A549 (cell line): ENCODE measurements around the gene OTULINL. TPM values are rescaled to one million over a fixed set of nuclear protein-coding genes. Genes with fewer than 3 reads are reported as not detected.
A peak's percentile ranks its signal among the peaks of the same experiment; 100 is the strongest.

Experiments
- ATAC-seq, 2 experiments: fragments of 200-7000 bp in 1 of 2; fragments of >200 bp in 1 of 2; cut with Nextera tagmentation in 1 of 2; cut with Tn5 transposase in 1 of 2; 3 replicates each; pipeline versions ENCODE4 v1.8.0 to v1.9.1; 2018 to 2020; ENCODE audit warnings: mild to moderate bottlenecking in 1 of 2, moderate library complexity in 1 of 2
- CTCF ChIA-PET: fragments of 300-600 bp; sonication (Branson Sonifier 250); formaldehyde crosslinking; extraction: SDS; loops from one replicate; lab custom pipeline; 2021; ENCODE audit warnings: antibody characterized with exemption, inconsistent platforms; lab: Yijun Ruan, JAX
- POLR2A ChIA-PET: fragments of 350-600 bp; formaldehyde crosslinking; extraction: SDS; loops from one replicate; lab custom pipeline; 2021; ENCODE audit warnings: antibody characterized with exemption, inconsistent platforms; lab: Yijun Ruan, JAX
- DNase-seq, 2 experiments: peaks; one replicate each; pipeline versions ENCODE4 v3.0.0 to v3.0.0-alpha.2; 2011 to 2016; ENCODE audit warnings: low read depth in 1 of 2, low spot score in 1 of 2
- FAIRE-seq: peaks from 2 replicates; lab custom pipeline; 2011; peaks lifted over from hg19 to GRCh38; lab: Jason Lieb, UNC
- H3K27ac ChIP-seq, 2 experiments: fragments of >200 bp; sonication (Bioruptor Twin); formaldehyde crosslinking; 3 replicates each; pipeline ENCODE4 v1.5.1; 2016 to 2017
- H3K4me1 ChIP-seq: fragments of >200 bp; sonication (Bioruptor Twin); formaldehyde crosslinking; 3 replicates; pipeline ENCODE4 v1.6.1; 2016
- H3K4me2 ChIP-seq: fragments of >200 bp; sonication (Bioruptor Twin); formaldehyde crosslinking; 3 replicates; pipeline ENCODE4 v1.6.1; 2016
- H3K4me3 ChIP-seq: fragments of >200 bp; sonication (Bioruptor Twin); formaldehyde crosslinking; 3 replicates; pipeline ENCODE4 v1.5.1; 2016
- H3K9me3 ChIP-seq: fragments of >200 bp; sonication (Bioruptor Twin); formaldehyde crosslinking; 3 replicates; pipeline ENCODE4 v1.6.1; 2016
- BCL3 ChIP-seq: fragments of >200 bp; sonication (Bioruptor Twin); formaldehyde crosslinking; IDR thresholded peaks from 3 replicates; pipeline ENCODE4 v1.6.1; 2016
- CBX2 ChIP-seq: fragments of 200-600 bp; sonication (generic); IDR thresholded peaks from 2 replicates; pipeline ENCODE4 v1.6.1; 2016; ENCODE audit warnings: low read depth, mild to moderate bottlenecking, borderline replicate concordance
- CHD4 ChIP-seq: fragments of 200-600 bp; sonication (generic); IDR thresholded peaks from 2 replicates; pipeline ENCODE4 v1.6.1; 2016; ENCODE audit warnings: antibody characterized with exemption, mild to moderate bottlenecking, borderline replicate concordance
- EHF ChIP-seq: fragments of 250-450 bp; sonication (Bioruptor Pico); IDR thresholded peaks from 2 replicates; pipeline ENCODE4 v1.5.0; 2020; ENCODE audit warnings: mild to moderate bottlenecking
- EHMT2 ChIP-seq: fragments of 200-600 bp; sonication (generic); IDR thresholded peaks from 2 replicates; pipeline ENCODE4 v1.6.1; 2016; ENCODE audit warnings: antibody characterized with exemption, low read depth, mild to moderate bottlenecking, moderate library complexity
- FOSB ChIP-seq: fragments of 250-450 bp; sonication (Bioruptor Pico); IDR thresholded peaks from 2 replicates; pipeline ENCODE4 v1.5.0; 2020; ENCODE audit warnings: mild to moderate bottlenecking, moderate library complexity
- GATA3 ChIP-seq: IDR thresholded peaks from 2 replicates; pipeline ENCODE4 v1.6.1; 2012; ENCODE audit warnings: borderline replicate concordance
- HOXA7 ChIP-seq: fragments of 250-450 bp; sonication (Bioruptor Pico); IDR thresholded peaks from 2 replicates; pipeline ENCODE4 v1.5.0; 2020; ENCODE audit warnings: mild to moderate bottlenecking, moderate library complexity
- HOXB5 ChIP-seq: fragments of 250-450 bp; sonication (Bioruptor Pico); IDR thresholded peaks from 2 replicates; pipeline ENCODE4 v1.5.0; 2020; ENCODE audit warnings: mild to moderate bottlenecking, moderate library complexity
- JUN ChIP-seq, 2 experiments: fragments of >200 bp; sonication (Bioruptor Twin); formaldehyde crosslinking; IDR thresholded peaks; 2 replicates in 1 of 2; 3 replicates in 1 of 2; pipeline ENCODE4 v1.6.1; 2016 to 2017
- JUNB ChIP-seq: fragments of >200 bp; sonication (Bioruptor Twin); formaldehyde crosslinking; IDR thresholded peaks from 2 replicates; pipeline ENCODE4 v1.6.1; 2016
- KDM5A ChIP-seq: fragments of 200-600 bp; sonication (generic); IDR thresholded peaks from 2 replicates; pipeline ENCODE4 v1.6.1; 2016; ENCODE audit warnings: antibody characterized with exemption, mild to moderate bottlenecking
- MAZ ChIP-seq: fragments of 150-350 bp; IDR thresholded peaks from 2 replicates; pipeline ENCODE4 v1.6.1; 2014; ENCODE audit warnings: antibody characterized with exemption, low read depth, low read length, borderline replicate concordance
- NPAS2 ChIP-seq: fragments of 250-450 bp; sonication (Bioruptor Pico); IDR thresholded peaks from 2 replicates; pipeline ENCODE4 v1.8.0; 2022; ENCODE audit warnings: mild to moderate bottlenecking, moderate library complexity, borderline replicate concordance
- RARB ChIP-seq: fragments of 250-450 bp; sonication (Bioruptor Pico); IDR thresholded peaks from 2 replicates; pipeline ENCODE4 v1.8.0; 2021; ENCODE audit warnings: mild to moderate bottlenecking, moderate library complexity
- RFX5 ChIP-seq: fragments of 450-650 bp; IDR thresholded peaks from 2 replicates; pipeline ENCODE4 v1.7.1; 2014; ENCODE audit warnings: antibody characterized with exemption, mild to moderate bottlenecking, moderate library complexity
- TP53 ChIP-seq: fragments of 250-450 bp; sonication (Bioruptor Pico); IDR thresholded peaks from 2 replicates; pipeline ENCODE4 v1.5.0; 2021; ENCODE audit warnings: mild to moderate bottlenecking, moderate library complexity
- WGBS: methylation state at CpG from one replicate; pipeline ENCODE4 v1.1.6; 2017; ENCODE audit errors: missing lambda C conversion rate; 5-methylcytosine and 5-hydroxymethylcytosine counted together
- polyA plus RNA-seq, 4 experiments: library from polyadenylated mRNA; depleted of rRNA in 3 of 4; stranded (reverse); fragments of >200 nt; fragmentation: RNase III in 1 of 4; extraction: RNeasy Plus Mini Kit Qiagen cat#74134 plus additional on column Dnase treatment in 1 of 4; gene quantifications; 2 replicates in 3 of 4; 3 replicates in 1 of 4; pipeline ENCODE4 v1.2.3, GENCODE V29; 2011 to 2017
- TF ChIP-seq, protein P1 (sequence below): fragments of 450-650 bp; IDR thresholded peaks from 2 replicates; pipeline ENCODE4 v1.6.1; 2014; ENCODE audit warnings: antibody characterized with exemption
- TF ChIP-seq, protein P2 (sequence below): fragments of 150-350 bp; IDR thresholded peaks from 2 replicates; pipeline ENCODE4 v1.6.1; 2014; ENCODE audit warnings: low read depth, mild to moderate bottlenecking, low read length
- TF ChIP-seq, protein P3 (sequence below): fragments of >200 bp; sonication (Bioruptor Twin); formaldehyde crosslinking; IDR thresholded peaks from 3 replicates; pipeline ENCODE4 v1.5.1; 2016
- TF ChIP-seq, protein P4 (sequence below): IDR thresholded peaks from 2 replicates; pipeline ENCODE4 v1.6.1; 2012

OTULINL gene
- polyA plus RNA-seq, 2 of the 4 experiments (the other 2 are of a cell fraction) = 2.9 to 3.7 TPM

DNA sequence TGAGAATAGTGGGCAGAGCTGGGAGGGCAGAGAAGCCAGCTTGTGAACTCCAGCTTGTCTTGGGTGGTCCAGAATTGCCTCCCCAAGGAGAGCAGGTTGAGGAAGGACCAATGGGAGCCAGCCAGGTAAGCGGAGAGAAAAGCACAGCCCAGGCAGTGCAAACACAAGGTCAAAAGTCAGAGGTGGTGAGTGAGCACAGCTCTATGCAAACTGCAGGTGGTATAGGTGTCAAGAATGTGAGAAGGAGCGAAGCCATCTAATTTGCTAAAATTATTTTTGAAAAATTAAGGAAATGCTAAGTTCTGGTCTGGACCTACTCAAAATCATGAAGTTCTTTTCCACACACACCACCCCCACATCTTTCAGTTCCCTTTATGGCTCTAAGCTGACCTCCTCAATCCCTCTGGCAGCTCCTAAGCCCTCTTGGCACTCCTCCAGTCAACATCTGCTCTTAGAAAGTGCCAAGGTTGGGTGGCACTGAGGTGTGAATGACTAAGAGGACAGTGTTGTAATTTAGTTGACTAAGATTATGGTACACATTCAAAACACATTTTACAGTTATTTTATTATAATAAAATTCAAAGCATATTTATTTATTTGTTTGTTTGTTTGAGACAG is 6.6 kb upstream of the OTULINL start:
- DNase-seq = peak in 1 of 2 experiments; percentile 21
- no peak for FAIRE-seq
- WGBS = 72% methylated on average over 2 of the region's 2 CpGs

GRCh38 chr5:14576206-14576605 is 5.4 kb upstream of the OTULINL start:
- ChIA-PET CTCF (interaction anchor here (0.8 kb wide), 1 partner anchor 599 kb away, joined by 3 read pairs; no protein-coding TSS in a partner anchor), POLR2A (no interaction called here)
- Histone ChIP-seq H3K27ac (no peak overlapping the region), H3K4me2 (no peak overlapping the region), H3K4me1 (peaks cover 4% of the 10 kb centered on the region; the same call in 1 of the 3 replicates)
- no peak for FAIRE-seq
- no peak for ATAC-seq
- DNase-seq = no peak
- 57% methylated on average over 7 of the region's 7 CpGs for WGBS
- no peak for TF ChIP-seq GATA3
- TF ChIP-seq RFX5 = no peak
- no peak for TF ChIP-seq JUN (IDR thresholded peaks at IDR 0.05)
- TF ChIP-seq MAZ = no peak
- TF ChIP-seq, protein P1, sequence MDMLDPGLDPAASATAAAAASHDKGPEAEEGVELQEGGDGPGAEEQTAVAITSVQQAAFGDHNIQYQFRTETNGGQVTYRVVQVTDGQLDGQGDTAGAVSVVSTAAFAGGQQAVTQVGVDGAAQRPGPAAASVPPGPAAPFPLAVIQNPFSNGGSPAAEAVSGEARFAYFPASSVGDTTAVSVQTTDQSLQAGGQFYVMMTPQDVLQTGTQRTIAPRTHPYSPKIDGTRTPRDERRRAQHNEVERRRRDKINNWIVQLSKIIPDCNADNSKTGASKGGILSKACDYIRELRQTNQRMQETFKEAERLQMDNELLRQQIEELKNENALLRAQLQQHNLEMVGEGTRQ = no peak
- TF ChIP-seq TP53 (CRISPR knock-in tag) = no peak
- TF ChIP-seq, protein P2, sequence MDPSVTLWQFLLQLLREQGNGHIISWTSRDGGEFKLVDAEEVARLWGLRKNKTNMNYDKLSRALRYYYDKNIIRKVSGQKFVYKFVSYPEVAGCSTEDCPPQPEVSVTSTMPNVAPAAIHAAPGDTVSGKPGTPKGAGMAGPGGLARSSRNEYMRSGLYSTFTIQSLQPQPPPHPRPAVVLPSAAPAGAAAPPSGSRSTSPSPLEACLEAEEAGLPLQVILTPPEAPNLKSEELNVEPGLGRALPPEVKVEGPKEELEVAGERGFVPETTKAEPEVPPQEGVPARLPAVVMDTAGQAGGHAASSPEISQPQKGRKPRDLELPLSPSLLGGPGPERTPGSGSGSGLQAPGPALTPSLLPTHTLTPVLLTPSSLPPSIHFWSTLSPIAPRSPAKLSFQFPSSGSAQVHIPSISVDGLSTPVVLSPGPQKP = no peak
- no peak for TF ChIP-seq CHD4
- TF ChIP-seq JUNB = no peak
- TF ChIP-seq EHF (CRISPR knock-in tag) = no peak
- no peak for TF ChIP-seq BCL3
- TF ChIP-seq, protein P3, sequence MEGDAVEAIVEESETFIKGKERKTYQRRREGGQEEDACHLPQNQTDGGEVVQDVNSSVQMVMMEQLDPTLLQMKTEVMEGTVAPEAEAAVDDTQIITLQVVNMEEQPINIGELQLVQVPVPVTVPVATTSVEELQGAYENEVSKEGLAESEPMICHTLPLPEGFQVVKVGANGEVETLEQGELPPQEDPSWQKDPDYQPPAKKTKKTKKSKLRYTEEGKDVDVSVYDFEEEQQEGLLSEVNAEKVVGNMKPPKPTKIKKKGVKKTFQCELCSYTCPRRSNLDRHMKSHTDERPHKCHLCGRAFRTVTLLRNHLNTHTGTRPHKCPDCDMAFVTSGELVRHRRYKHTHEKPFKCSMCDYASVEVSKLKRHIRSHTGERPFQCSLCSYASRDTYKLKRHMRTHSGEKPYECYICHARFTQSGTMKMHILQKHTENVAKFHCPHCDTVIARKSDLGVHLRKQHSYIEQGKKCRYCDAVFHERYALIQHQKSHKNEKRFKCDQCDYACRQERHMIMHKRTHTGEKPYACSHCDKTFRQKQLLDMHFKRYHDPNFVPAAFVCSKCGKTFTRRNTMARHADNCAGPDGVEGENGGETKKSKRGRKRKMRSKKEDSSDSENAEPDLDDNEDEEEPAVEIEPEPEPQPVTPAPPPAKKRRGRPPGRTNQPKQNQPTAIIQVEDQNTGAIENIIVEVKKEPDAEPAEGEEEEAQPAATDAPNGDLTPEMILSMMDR = no peak
- TF ChIP-seq CBX2 = no peak
- TF ChIP-seq EHMT2 = no peak
- no peak for TF ChIP-seq RARB (CRISPR knock-in tag)
- TF ChIP-seq, all 56 proteins: peak for 0
- no peaks in the 10 kb centered on the region for H3K9me3 ChIP-seq
- H3K4me3 ChIP-seq = no peak overlapping the region

More for the DNA sequence above, 6.6 kb upstream of the OTULINL start:
- peaks cover 13% of the 10 kb centered on the region; the same call in 2 of the 3 replicates for H3K4me1 ChIP-seq
- no peaks in the 10 kb centered on the region for H3K9me3 ChIP-seq
- no peak for ATAC-seq
- no peak overlapping the region for H3K4me3 ChIP-seq
- H3K4me2 ChIP-seq = 0 out of 3 replicates have a peak overlapping the region, but pooled peaks have one; percentile 1
- ChIA-PET CTCF (interaction anchor here (1.7 kb wide), 1 partner anchor 73 kb away, joined by 4 read pairs; no protein-coding TSS in a partner anchor), POLR2A (interaction anchor here (0.6 kb wide), 1 partner anchor 8 kb away, joined by 8 read pairs; no protein-coding TSS in a partner anchor)
- TF ChIP-seq HOXA7 (CRISPR knock-in tag) (no peak), RARB (CRISPR knock-in tag) (no peak), NPAS2 (CRISPR knock-in tag) (no peak), HOXB5 (no peak), MAZ (no peak), EHMT2 (no peak), KDM5A (no peak), FOSB (CRISPR knock-in tag) (no peak)
- TF ChIP-seq, protein P2 = no peak
- TF ChIP-seq, protein P4, sequence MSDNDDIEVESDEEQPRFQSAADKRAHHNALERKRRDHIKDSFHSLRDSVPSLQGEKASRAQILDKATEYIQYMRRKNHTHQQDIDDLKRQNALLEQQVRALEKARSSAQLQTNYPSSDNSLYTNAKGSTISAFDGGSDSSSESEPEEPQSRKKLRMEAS = no peak
- no peak overlapping the region for H3K27ac ChIP-seq
